H1 (cell line): ENCODE measurements around the gene PLEKHM1. TPM values are rescaled to one million over a fixed set of nuclear protein-coding genes. Genes with fewer than 3 reads are reported as not detected.

ENCODE experiments used
- CTCF ChIA-PET: fragments of 300-600 bp; sonication (Branson Sonifier 250); formaldehyde crosslinking; loops from one replicate; lab custom pipeline; 2021; ENCODE audit not compliant: partially characterized antibody; lab: Charles Lee
- POLR2A ChIA-PET: fragments of 300-600 bp; sonication (Branson Sonifier 250); formaldehyde crosslinking; loops from one replicate; lab custom pipeline; 2021; ENCODE audit warnings: inconsistent platforms; ENCODE audit not compliant: partially characterized antibody; lab: Charles Lee
- DNase-seq, 2 experiments: peaks; one replicate each; pipeline versions ENCODE4 v3.0.0 to v3.0.0-alpha.2; 2010 to 2022; ENCODE audit warnings: low spot score in 2 of 2, low read depth in 1 of 2, mixed read lengths in 1 of 2
- FAIRE-seq: peaks from 2 replicates; lab custom pipeline; 2011; peaks lifted over from hg19 to GRCh38; lab: Jason Lieb, UNC
- H2AFZ ChIP-seq: 2 replicates; pipeline ENCODE4 v1.8.1; 2012; ENCODE audit warnings: low read length, inconsistent platforms
- H2AK5ac ChIP-seq: 2 replicates; pipeline ENCODE4 v1.6.1; 2013; ENCODE audit warnings: low read depth, low read length
- H2BK120ac ChIP-seq: replicated peaks from 2 replicates; pipeline ENCODE3; 2013; ENCODE audit warnings: low read depth, low read length, inconsistent platforms
- H2BK12ac ChIP-seq: 2 replicates; pipeline ENCODE4 v1.6.1; 2013; ENCODE audit warnings: low read depth, low read length
- H2BK15ac ChIP-seq: 2 replicates; pipeline ENCODE4 v1.6.1; 2013; ENCODE audit warnings: low read length
- H2BK20ac ChIP-seq: 2 replicates; pipeline ENCODE4 v1.6.1; 2013; ENCODE audit warnings: low read length
- H2BK5ac ChIP-seq: 2 replicates; pipeline ENCODE4 v1.6.1; 2013; ENCODE audit warnings: low read depth, low read length
- H3K14ac ChIP-seq: 2 replicates; pipeline ENCODE4 v1.6.1; 2013; ENCODE audit warnings: inconsistent platforms; ENCODE audit not compliant: insufficient read length
- H3K18ac ChIP-seq: 2 replicates; pipeline ENCODE4 v1.6.1; 2013; ENCODE audit warnings: low read length; ENCODE audit errors: extremely low read depth
- H3K23ac ChIP-seq: 2 replicates; pipeline ENCODE4 v1.6.1; 2013; ENCODE audit warnings: inconsistent platforms; ENCODE audit not compliant: insufficient read length
- H3K23me2 ChIP-seq: 2 replicates; pipeline ENCODE4 v1.6.1; 2013; ENCODE audit warnings: low read depth, low read length
- H3K27ac ChIP-seq: 2 replicates; pipeline ENCODE4 v1.6.1; 2011; ENCODE audit warnings: low read depth, low read length, inconsistent platforms
- H3K27me3 ChIP-seq, 4 experiments: replicated peaks in 1 of 4; 1 replicate in 1 of 4; 2 replicates in 3 of 4; pipeline versions ENCODE4 v1.6.1 to v1.8.1; 2011 to 2013; ENCODE audit warnings: low read length in 3 of 4, mild to moderate bottlenecking in 3 of 4, inconsistent platforms in 2 of 4, mixed read lengths in 2 of 4, moderate library complexity in 1 of 4; ENCODE audit not compliant: control insufficient read depth in 3 of 4, insufficient read depth in 3 of 4; ENCODE audit errors: extremely low read depth in 1 of 4
- H3K36me3 ChIP-seq, 4 experiments: 2 replicates each; pipeline versions ENCODE4 v1.6.1 to v1.8.1; 2011 to 2013; ENCODE audit warnings: mild to moderate bottlenecking in 4 of 4, low read length in 3 of 4, moderate library complexity in 2 of 4, control low read depth in 1 of 4, inconsistent platforms in 1 of 4; ENCODE audit not compliant: insufficient read depth in 4 of 4, control insufficient read depth in 2 of 4
- H3K4ac ChIP-seq: replicated peaks from 2 replicates; pipeline ENCODE3; 2013; ENCODE audit warnings: low read length, low read depth, mixed read lengths, inconsistent platforms; ENCODE audit not compliant: insufficient read length
- H3K4me1 ChIP-seq, 4 experiments: replicated peaks in 1 of 4; 1 replicate in 1 of 4; 2 replicates in 3 of 4; pipeline versions ENCODE4 v1.6.1 to v1.8.1; 2011 to 2013; ENCODE audit warnings: low read length in 3 of 4, inconsistent platforms in 2 of 4, mixed read lengths in 1 of 4; ENCODE audit not compliant: insufficient read depth in 4 of 4, control insufficient read depth in 3 of 4
- H3K4me2 ChIP-seq, 2 experiments: 2 replicates each; pipeline versions ENCODE4 v1.6.1 to v1.8.1; 2011 to 2013; ENCODE audit warnings: low read depth in 2 of 2, low read length in 2 of 2, control low read depth in 1 of 2, inconsistent platforms in 1 of 2, mild to moderate bottlenecking in 1 of 2; ENCODE audit not compliant: insufficient read depth in 1 of 2
- H3K4me3 ChIP-seq, 4 experiments: fragments of 200-600, 300-600 bp in 1 of 4; sonication (generic), shearing (Covaris generic), sonication (Bioruptor Twin) in 1 of 4; 2 replicates each; pipeline versions ENCODE4 v1.5.1 to v1.8.1; 2011 to 2016; ENCODE audit warnings: low read length in 4 of 4, low read depth in 3 of 4, control low read depth in 2 of 4, inconsistent platforms in 2 of 4, mild to moderate bottlenecking in 2 of 4, mixed read lengths in 1 of 4, moderate library complexity in 1 of 4; ENCODE audit not compliant: insufficient read depth in 2 of 4; ENCODE audit errors: extremely low read depth in 1 of 4
- H3K56ac ChIP-seq: replicated peaks from 2 replicates; pipeline ENCODE3; 2013; ENCODE audit warnings: low read depth, mild to moderate bottlenecking, mixed read lengths, low read length, inconsistent platforms; ENCODE audit not compliant: insufficient read length
- H3K79me1 ChIP-seq: 2 replicates; pipeline ENCODE4 v1.6.1; 2013; ENCODE audit warnings: low read depth, low read length, control low read depth
- H3K79me2 ChIP-seq, 2 experiments: 2 replicates each; pipeline versions ENCODE4 v1.6.1 to v1.8.1; 2012 to 2013; ENCODE audit warnings: low read length in 2 of 2, mild to moderate bottlenecking in 2 of 2, inconsistent platforms in 1 of 2; ENCODE audit not compliant: insufficient read depth in 2 of 2, control insufficient read depth in 1 of 2
- H3K9ac ChIP-seq, 4 experiments: replicated peaks in 1 of 4; 1 replicate in 1 of 4; 2 replicates in 3 of 4; pipeline versions ENCODE4 v1.6.1 to v1.8.1; 2011 to 2013; ENCODE audit warnings: low read depth in 3 of 4, low read length in 3 of 4, control low read depth in 2 of 4, mild to moderate bottlenecking in 2 of 4, moderate library complexity in 2 of 4, inconsistent platforms in 1 of 4; ENCODE audit errors: extremely low read depth in 1 of 4
- H3K9me3 ChIP-seq, 2 experiments: 2 replicates each; pipeline versions ENCODE4 v1.6.1 to v1.8.1; 2012 to 2013; ENCODE audit warnings: mild to moderate bottlenecking in 2 of 2, moderate library complexity in 2 of 2, control low read depth in 1 of 2, inconsistent platforms in 1 of 2, low read depth in 1 of 2, low read length in 1 of 2, mixed read lengths in 1 of 2; ENCODE audit not compliant: insufficient read depth in 2 of 2
- H4K20me1 ChIP-seq, 2 experiments: replicated peaks in 1 of 2; 2 replicates each; pipeline versions ENCODE3 to v1.8.1; 2011 to 2013; ENCODE audit warnings: inconsistent platforms in 2 of 2, low read length in 2 of 2, mild to moderate bottlenecking in 1 of 2; ENCODE audit not compliant: insufficient read depth in 2 of 2, control insufficient read depth in 1 of 2
- H4K5ac ChIP-seq: 2 replicates; pipeline ENCODE4 v1.6.1; 2013; ENCODE audit warnings: low read length, low read depth, mixed read lengths, inconsistent platforms; ENCODE audit not compliant: insufficient read length
- H4K8ac ChIP-seq: 2 replicates; pipeline ENCODE4 v1.8.0; 2013; ENCODE audit warnings: mild to moderate bottlenecking, moderate library complexity, low read length, inconsistent platforms; ENCODE audit not compliant: insufficient read depth; ENCODE audit errors: extremely low read depth
- H4K91ac ChIP-seq: replicated peaks from 2 replicates; pipeline ENCODE3; 2013; ENCODE audit warnings: low read length, mixed read lengths, inconsistent platforms; ENCODE audit not compliant: insufficient read length
- MAFK ChIP-seq: IDR thresholded peaks from 2 replicates; pipeline ENCODE4 v1.6.1; 2012; ENCODE audit warnings: low read depth, mild to moderate bottlenecking, improper control_type of control experiment, low read length
- POU5F1 ChIP-seq: IDR thresholded peaks from 2 replicates; pipeline ENCODE4 v1.6.1; 2011; ENCODE audit warnings: low read depth, mild to moderate bottlenecking, low read length, moderate library complexity
- TBP ChIP-seq: IDR thresholded peaks from 2 replicates; pipeline ENCODE4 v1.6.1; 2011; ENCODE audit warnings: low read depth, low read length, improper control_type of control experiment
- WGBS, 2 experiments: shearing (Covaris generic) in 1 of 2; methylation state at CpG; one replicate each; pipeline versions ENCODE4 v1.1.6 to v1.1.7; 2013 to 2015; ENCODE audit warnings: low lambda C conversion rate in 2 of 2, mixed read lengths in 2 of 2, inconsistent platforms in 1 of 2, low coverage in 1 of 2, missing lambda C conversion rate in 1 of 2; ENCODE audit not compliant: insufficient replicate concordance in 2 of 2, insufficient coverage in 1 of 2, insufficient read length in 1 of 2; ENCODE audit errors: extremely low coverage in 1 of 2, missing lambda C conversion rate in 1 of 2; 5-methylcytosine and 5-hydroxymethylcytosine counted together
- polyA plus RNA-seq, 7 experiments: library from polyadenylated mRNA; depleted of rRNA in 3 of 7; stranded (reverse) in 5 of 7; unstranded in 2 of 7; fragments of >200 nt in 5 of 7; fragments of 200-250 nt in 2 of 7; gene quantifications; 1 replicate in 5 of 7; 2 replicates in 1 of 7; 4 replicates in 1 of 7; pipeline versions ENCODE4 v1.2.1 to v1.2.3, GENCODE V29; 2011 to 2013; ENCODE audit warnings: missing spikeins in 2 of 7, mixed read lengths in 2 of 7
- total RNA-seq: library from RNA; stranded (reverse); fragmentation: NEBNext Ultra II Directional; extraction: Animal tissue kit (Norgen Biotek cat#: 25700); gene quantifications from 2 replicates; pipeline ENCODE4 v1.2.1, GENCODE V29; 2021
- TF ChIP-seq, protein P1 (sequence below): IDR thresholded peaks from 2 replicates; pipeline ENCODE4 v1.6.1; 2012; ENCODE audit warnings: low read length, inconsistent platforms

PLEKHM1 gene
- total and polyA plus RNA-seq, 2 of the 8 experiments (the other 6 are each of a cell fraction or from before 2014, with no cell fraction given): 7.6 to 17.9 TPM

DNA sequence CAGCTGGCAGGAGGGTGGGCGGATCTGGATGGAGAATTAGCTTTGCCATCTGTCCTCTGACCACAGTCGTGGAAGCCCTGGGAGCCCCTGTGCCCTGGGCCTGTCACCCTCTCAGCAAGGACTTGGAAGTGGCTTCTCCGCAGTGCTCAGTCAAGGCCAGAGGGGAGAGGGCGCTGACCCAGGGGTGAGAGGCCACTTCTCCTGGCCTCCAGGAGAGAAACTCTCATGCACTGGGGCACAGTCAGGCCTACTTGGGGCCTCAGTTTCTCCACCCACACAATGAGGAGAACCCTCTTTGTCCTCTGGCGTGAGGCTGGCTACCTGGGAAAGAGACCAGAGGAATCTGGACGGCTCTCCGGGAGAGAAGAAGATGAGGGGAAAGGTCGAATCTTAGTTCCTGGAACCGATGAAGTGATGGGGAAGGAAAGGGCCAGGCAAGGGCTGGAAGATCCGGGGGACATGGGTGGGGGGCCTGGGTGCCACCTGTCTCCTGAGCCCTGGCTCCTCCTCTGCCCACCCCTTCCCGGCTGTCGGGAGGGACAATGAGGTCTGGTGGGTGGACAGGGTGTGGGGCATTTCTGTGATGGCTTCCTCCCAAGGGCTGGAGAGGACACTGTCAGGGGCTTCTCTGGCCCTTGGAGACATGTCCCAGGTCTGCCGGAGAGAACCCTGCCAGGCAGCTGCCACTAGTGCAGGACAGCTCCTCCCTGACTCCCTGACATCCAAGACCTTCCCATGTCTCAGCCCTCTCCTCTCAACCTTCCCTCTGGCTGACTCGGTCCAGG is 48.8 kb downstream of the PLEKHM1 start:
- POLR2A ChIA-PET: no interaction called here
- 81% methylated on average over 13 of the region's 14 CpGs; no CpG with 5 or more reads in 1 of the 2 experiments for WGBS, 2 experiments
- TF ChIP-seq, protein P1, sequence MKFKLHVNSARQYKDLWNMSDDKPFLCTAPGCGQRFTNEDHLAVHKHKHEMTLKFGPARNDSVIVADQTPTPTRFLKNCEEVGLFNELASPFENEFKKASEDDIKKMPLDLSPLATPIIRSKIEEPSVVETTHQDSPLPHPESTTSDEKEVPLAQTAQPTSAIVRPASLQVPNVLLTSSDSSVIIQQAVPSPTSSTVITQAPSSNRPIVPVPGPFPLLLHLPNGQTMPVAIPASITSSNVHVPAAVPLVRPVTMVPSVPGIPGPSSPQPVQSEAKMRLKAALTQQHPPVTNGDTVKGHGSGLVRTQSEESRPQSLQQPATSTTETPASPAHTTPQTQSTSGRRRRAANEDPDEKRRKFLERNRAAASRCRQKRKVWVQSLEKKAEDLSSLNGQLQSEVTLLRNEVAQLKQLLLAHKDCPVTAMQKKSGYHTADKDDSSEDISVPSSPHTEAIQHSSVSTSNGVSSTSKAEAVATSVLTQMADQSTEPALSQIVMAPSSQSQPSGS: no peak
- no peak for TF ChIP-seq MAFK
- TF ChIP-seq POU5F1: no peak
- TF ChIP-seq TBP: no peak

More for the DNA sequence above, 48.8 kb downstream of the PLEKHM1 start:
- DNase-seq (no peak), FAIRE-seq (no peak)
- H3K9ac ChIP-seq: no peak overlapping the region
- H3K36me3 ChIP-seq: no peaks in the 10 kb centered on the region
- no peak overlapping the region for H4K5ac ChIP-seq
- no peak overlapping the region for H2BK15ac ChIP-seq
- no peak overlapping the region for H2BK120ac ChIP-seq
- CTCF ChIA-PET: interaction anchor here (0.7 to 3.3 kb wide), 3 partner anchors 13 to 155 kb away, joined by 3 to 20 read pairs (median 4); no protein-coding TSS in a partner anchor
- no peak overlapping the region for H2BK12ac ChIP-seq
- H2BK20ac ChIP-seq: no peak overlapping the region
- H3K23ac ChIP-seq: no peak overlapping the region
- no peak overlapping the region for H3K27ac ChIP-seq
- no peak overlapping the region for H3K4ac ChIP-seq
- H3K27me3 ChIP-seq: no peaks in the 10 kb centered on the region
- peaks cover 0 to 2% of the 10 kb centered on the region in 2 experiments for H4K20me1 ChIP-seq
- no peaks in the 10 kb centered on the region for H3K79me1 ChIP-seq
- no peaks in the 10 kb centered on the region for H3K79me2 ChIP-seq
- no peak overlapping the region for H3K4me2 ChIP-seq
- no peak overlapping the region for H3K56ac ChIP-seq
- peaks cover 2 to 10% (median 6%) of the 10 kb centered on the region in 4 experiments for H3K4me1 ChIP-seq
- H2AK5ac ChIP-seq: no peak overlapping the region
- H3K9me3 ChIP-seq: no peaks in the 10 kb centered on the region
- H2AFZ ChIP-seq: no peak overlapping the region
- H2BK5ac ChIP-seq: no peak overlapping the region
- no peak overlapping the region for H3K18ac ChIP-seq
- H4K91ac ChIP-seq: no peak overlapping the region
- no peaks in the 10 kb centered on the region for H3K23me2 ChIP-seq
- H3K14ac ChIP-seq: no peak overlapping the region
- no peak overlapping the region for H3K4me3 ChIP-seq
- no peak overlapping the region for H4K8ac ChIP-seq
